GM19395 (cell line): ENCODE results near the gene ZNF311.
"Not testable (repeated sequence)": the region's sequence is repeated elsewhere in the genome, so short reads cannot be mapped to it uniquely, and the experiment has no call there.

Experiments
- ATAC-seq: cut with Tn5 transposase; IDR thresholded peaks from one replicate; pipeline ENCODE4 v1.9.1; 2021; ENCODE audit warnings: mild to moderate bottlenecking, moderate library complexity; ENCODE audit not compliant: unreplicated experiment

The ZNF311 gene

GRCh38 chr6:28983838-28984237, 21.3 kb downstream of the ZNF311 start:
- no peak for ATAC-seq

- ATAC-seq: no peak
These were observed 22.4 kb downstream of the ZNF311 start for GRCh38 chr6:28982476-28983266.

- peak; percentile 56 for ATAC-seq
These were observed 23.2 kb downstream of the ZNF311 start for GRCh38 chr6:28981833-28982475.

GRCh38 chr6:28981431-28981832, 23.7 kb downstream of the ZNF311 start:
- peak; percentile 23 for ATAC-seq

GRCh38 chr6:28980852-28981430, 24.2 kb downstream of the ZNF311 start:
- ATAC-seq: no peak

GRCh38 chr6:28980137-28980851, 24.8 kb downstream of the ZNF311 start:
- ATAC-seq: no peak

GRCh38 chr6:28979679-28980078, 25.4 kb downstream of the ZNF311 start:
- ATAC-seq: no peak

- ATAC-seq: no peak
These were observed 26.1 kb downstream of the ZNF311 start for GRCh38 chr6:28978959-28979561.

- ATAC-seq: no peak
These were observed 27.0 kb downstream of the ZNF311 start for GRCh38 chr6:28978133-28978491.

- no peak for ATAC-seq
These were observed 27.6 kb downstream of the ZNF311 start for GRCh38 chr6:28977341-28978132.

GRCh38 chr6:28976677-28977076, 28.4 kb downstream of the ZNF311 start:
- no peak for ATAC-seq

GRCh38 chr6:28974505-28974904, 30.6 kb downstream of the ZNF311 start:
- ATAC-seq: no peak

GRCh38 chr6:28970056-28970455, 35.1 kb downstream of the ZNF311 start:
- not testable (repeated sequence) for ATAC-seq

- ATAC-seq: no peak
These were observed 36.0 kb downstream of the ZNF311 start for GRCh38 chr6:28969129-28969528.

GRCh38 chr6:28968476-28968875, 36.6 kb downstream of the ZNF311 start:
- ATAC-seq: no peak

- no peak for ATAC-seq
These were observed 39.4 kb downstream of the ZNF311 start for GRCh38 chr6:28965706-28966105.

- ATAC-seq: no peak
These were observed 44.1 kb downstream of the ZNF311 start for GRCh38 chr6:28960846-28961500.

GRCh38 chr6:28958561-28959243, 46.4 kb downstream of the ZNF311 start:
- ATAC-seq: not testable (repeated sequence)

GRCh38 chr6:28957795-28958314, 47.3 kb downstream of the ZNF311 start:
- ATAC-seq: not testable (repeated sequence)
